NCI-H526 (cell line): ENCODE data around the gene LAMA4.

Experiments used
- DNase-seq, 2 experiments: peaks; one replicate each; lab custom pipeline; 2025; lab: John Stamatoyannopoulos, UW

The LAMA4 gene

GRCh38 chr6:112272799-112273198 is 18.4 kb upstream of the LAMA4 start:
- no peak for DNase-seq

GRCh38 chr6:112270756-112271155 is 16.4 kb upstream of the LAMA4 start:
- peak in 1 of 2 experiments; percentile 18 for DNase-seq

DNA sequence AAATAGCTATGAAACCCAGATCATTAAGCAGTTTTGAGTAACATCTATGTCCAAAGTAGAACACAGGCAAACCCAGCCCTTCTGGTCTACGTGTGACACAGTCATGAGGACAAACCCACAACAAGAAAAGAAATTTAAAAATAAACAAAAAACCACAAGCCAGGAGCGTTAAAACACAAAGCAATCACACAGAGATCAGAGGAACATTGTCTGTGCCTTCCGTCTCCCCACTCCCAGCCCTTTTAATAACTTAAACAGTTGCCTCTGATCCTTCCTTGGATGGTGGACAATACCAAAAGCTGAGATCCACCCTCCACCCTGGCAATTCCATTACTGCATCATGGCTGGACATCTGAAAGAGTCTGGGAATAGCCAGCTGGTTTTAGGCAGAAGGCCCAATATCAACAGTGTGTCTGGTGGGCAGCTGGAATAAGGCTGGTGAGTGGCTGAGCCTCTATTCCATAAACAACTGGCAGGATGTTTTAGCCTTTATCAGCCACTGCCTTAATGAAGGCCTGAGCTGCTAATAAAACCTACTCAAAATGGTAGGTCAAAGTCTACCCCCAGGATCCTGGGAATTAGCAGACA is 15.7 kb upstream of the LAMA4 start:
- DNase-seq = no peak

DNA sequence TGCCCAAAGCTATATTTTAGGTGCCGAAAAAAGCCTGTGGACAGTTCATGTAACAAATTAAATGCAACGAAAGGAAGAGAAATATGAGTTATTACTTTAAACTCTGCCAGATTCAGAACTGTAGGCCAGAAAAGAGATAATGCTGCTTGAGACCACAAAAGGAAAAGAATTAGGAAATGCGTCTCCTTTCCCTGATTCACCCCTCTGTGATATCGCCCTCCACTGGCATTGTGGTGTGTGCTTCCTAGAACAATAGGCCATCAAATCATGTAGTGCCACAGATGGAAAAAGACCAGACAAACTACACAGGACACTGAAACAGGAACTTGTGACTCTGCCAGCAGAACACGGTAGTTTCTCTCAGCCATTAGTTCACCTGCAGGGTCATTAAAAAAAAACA is 14.7 kb upstream of the LAMA4 start:
- no peak for DNase-seq

DNA sequence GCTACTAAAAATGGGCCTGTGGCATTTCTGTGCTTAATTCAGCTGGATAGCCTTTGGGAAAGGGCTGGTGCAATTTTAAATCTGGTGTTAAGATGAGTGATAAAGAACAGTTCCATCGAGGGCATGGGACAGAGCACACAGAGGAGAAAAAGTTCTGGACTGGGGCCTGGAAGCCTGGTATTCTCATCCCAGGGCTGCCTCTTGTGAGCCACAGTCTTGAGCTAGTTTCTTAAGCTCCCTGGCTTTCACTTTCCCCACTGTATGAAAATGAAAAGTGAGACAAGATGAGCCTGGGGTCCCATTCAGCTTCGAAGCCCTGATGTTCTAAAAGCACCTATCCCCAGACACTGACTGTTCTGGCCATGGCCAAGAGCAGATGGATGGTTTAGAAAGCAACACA is 14.3 kb upstream of the LAMA4 start:
- no peak for DNase-seq

- DNase-seq = no peak
Observed at GRCh38 chr6:112268019-112268418, 13.7 kb upstream of the LAMA4 start.

- no peak for DNase-seq
Observed at GRCh38 chr6:112266331-112266730, 12.0 kb upstream of the LAMA4 start.

DNA sequence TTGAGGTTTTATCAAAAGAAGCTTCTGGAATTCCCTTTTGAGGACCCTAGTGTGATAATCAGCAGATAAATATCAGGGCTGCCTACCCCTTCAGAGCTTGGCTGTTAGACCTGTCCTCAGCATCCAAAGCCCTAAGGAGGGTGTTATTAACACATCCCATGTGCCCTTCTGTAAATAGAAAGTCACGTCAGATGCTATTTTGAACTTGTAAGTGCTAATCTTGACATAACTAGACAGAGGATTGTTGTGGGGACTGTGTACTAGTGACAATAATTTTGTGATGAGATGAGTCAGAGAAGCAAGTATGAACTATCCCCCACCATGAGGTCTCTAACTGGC is 4.9 kb upstream of the LAMA4 start:
- DNase-seq = no peak

DNA sequence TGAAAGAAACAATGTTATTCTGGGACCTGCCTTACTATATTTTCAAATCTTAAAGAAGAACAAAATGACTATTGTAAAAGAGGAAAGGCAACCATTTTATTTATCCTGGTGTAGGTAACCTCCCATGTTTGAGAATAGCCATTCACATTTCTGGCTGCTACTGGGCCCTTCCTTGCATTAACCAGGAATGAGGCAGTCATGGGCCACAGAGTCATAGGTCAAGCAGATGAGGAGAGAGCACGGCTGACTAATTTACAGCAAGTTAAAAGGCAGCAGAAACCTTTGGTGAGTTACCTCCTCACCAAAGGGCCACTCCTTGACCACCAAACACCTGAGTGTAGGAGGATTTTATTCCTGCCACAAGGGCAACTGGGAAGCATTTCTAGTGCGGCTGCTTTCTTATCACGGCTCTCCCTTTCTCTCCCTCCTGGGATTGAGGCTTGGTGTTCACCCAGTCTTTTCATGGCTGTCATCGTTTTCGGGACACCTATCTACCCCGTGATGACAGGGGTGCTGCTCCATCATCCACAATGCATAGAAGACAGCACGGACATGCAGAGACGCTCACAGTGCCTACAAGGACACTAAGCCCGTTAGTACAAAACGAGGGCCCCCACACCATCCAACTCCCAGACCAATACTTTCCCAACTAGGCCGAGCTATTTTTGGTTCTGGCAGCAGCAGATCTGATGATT is 4.4 kb upstream of the LAMA4 start:
- DNase-seq = no peak

DNA sequence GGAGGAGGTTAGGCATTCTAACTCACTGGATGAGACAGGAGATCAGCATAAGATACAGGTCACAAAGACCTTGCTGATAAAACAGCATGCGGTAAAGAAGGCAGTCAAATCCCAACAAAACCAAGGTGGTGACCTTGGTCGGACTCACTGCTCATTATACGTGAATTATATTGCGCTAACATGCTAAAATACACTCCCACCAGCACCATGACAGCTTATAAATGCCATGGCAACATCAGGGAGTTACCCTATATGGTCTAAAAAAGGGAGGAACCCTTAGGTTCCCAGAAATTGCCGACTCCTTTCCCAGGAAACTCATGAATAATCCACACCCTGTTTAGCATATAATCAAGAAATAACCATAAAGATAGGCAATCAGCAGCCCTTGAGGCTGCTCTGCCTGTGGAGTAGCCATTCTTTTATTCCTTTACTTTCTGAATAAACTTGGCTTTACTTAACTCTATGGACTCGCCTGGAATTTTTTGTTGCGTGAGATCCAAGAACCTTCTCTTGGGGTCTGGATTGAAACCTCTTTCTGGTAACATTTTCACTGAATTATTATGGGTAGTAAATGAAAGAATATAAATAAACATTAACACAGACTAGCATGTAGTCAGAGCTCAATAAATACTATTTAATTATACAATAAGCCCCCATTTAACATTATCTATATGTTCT is 3.0 kb upstream of the LAMA4 start:
- no peak for DNase-seq

- no peak for DNase-seq
Observed at GRCh38 chr6:112254921-112255320, 554 bp upstream of the LAMA4 start.

GRCh38 chr6:112253498-112253840 is 898 bp downstream of the LAMA4 start:
- peak in 1 of 2 experiments; percentile 47 for DNase-seq

GRCh38 chr6:112252571-112253497 is 1.5 kb downstream of the LAMA4 start:
- no peak for DNase-seq

DNA sequence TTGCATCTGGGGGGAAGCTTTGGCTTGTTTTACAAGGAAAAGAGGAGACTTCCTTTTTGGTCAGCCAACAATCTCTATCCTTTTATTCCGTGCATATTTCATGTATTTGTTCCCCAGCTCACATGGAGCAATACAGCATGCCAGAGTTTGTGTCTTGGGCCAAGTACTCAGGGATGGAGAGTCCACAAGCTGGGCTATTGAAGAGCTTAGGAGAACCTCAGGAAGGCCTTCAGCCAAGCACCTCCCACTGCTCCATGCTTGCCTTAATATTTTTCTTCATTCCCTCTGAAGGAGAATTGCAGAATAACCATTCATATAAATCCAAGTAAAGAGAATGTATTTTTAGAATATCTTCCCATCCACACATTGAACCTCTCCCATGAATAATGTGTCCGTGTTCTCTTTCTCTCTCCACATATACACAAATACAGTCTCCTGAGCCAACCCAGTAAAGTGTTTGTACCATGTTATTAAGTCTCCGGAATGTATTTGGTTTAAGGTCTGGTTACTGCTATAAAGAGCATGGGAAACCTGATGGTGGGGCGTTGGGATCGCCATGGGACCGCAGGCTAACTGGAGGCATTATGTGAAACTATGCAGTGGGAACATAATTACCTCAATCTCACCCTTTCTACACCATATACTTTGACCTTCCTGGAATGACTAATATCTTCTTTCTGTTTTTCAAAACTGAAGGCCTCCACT is 3.0 kb downstream of the LAMA4 start:
- no peak for DNase-seq

DNA sequence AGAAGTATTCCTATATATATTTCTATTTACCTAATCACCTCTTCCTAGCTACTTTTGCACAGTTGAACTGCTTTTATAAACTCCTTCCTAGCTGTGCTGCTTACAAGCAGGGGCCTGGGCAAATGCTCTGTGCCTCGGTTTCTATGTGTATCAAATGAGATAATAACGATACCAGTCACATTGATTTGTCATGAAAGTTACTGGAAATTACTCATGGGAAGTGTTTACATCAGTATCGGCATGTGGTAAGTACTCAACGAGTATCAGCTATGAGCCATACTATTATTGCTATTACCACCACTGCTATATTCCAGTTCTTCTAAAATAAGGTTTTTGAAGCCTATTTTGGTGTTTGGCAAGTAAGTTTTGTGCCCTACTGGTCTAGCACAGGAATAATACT is 4.9 kb downstream of the LAMA4 start:
- DNase-seq = no peak

- no peak for DNase-seq
Observed at GRCh38 chr6:112247275-112247674, 7.1 kb downstream of the LAMA4 start.

DNA sequence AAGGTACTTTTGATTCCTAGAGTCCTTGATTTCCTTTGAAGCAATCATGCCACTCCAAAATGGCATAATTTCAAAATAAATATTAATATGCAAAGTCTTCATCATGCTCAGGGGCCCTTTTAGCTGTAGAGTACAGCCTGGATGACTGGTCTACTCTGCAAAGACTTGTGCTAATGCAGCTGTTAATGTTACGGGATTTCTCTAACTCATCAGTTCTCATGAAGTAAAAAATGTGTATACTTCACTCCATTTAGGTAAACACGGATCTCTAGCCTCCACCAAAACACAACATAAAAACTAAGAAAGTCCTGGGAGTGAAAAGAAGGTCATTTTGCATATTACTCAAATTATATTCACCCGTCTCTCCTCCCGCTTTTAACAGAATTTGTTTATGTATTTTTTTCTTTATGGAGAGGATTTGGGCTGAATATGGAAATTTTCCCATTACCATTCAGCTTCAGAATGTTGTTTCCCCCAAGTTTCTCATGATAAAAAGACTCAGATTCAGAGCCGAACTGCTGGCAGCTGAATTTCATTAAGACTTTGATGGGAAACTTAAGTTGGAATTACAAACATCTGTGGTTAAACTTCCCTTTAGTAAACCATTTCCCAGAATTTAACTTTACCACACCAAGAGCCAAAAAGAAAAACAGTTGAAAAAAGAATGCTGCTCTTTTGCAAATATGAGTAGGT is 8.7 kb downstream of the LAMA4 start:
- DNase-seq = peak; percentile 61 to 73

GRCh38 chr6:112243861-112244827 is 10.2 kb downstream of the LAMA4 start:
- DNase-seq = no peak

- no peak for DNase-seq
Observed at GRCh38 chr6:112241820-112242429, 12.4 kb downstream of the LAMA4 start.

DNA sequence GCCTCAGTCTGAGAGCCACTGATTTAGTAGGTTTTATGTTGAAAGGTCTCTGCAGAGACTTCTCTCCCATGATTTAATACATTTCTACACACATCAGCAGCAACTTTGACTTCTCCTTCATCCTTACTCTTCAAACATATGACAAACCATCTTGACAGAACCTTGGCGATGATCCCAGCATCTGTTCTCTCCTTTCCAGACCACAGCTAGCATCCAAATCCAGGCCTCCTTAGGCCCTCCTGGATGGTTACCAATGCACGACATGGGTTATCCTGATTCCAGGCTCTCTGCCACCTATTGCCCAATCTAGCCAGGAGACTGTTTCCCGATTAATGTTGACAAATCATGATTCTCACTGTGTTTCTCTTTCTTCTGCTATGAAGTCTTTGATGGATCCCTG is 16.8 kb downstream of the LAMA4 start:
- no peak for DNase-seq
